Body of pancreas (tissue), 4 donors: Measurements from ENCODE around the gene LRIT3.

Source experiments
- POLR2A ChIP-seq, 3 donors: fragments of 450-650 bp; IDR thresholded peaks; one replicate each; pipeline ENCODE4 v1.6.1; 2016; ENCODE audit warnings: antibody characterized with exemption in 3 of 3, mild to moderate bottlenecking in 2 of 3
- TF ChIP-seq, protein P1 (sequence below), 7 experiments: fragments of 450-650 bp in 4 of 7; fragments of 200-600 bp in 3 of 7; sonication (generic) in 3 of 7; IDR thresholded peaks; one replicate each; pipeline ENCODE4 v1.5.1; 2016 to 2019; ENCODE audit warnings: antibody characterized with exemption in 7 of 7

DNA sequence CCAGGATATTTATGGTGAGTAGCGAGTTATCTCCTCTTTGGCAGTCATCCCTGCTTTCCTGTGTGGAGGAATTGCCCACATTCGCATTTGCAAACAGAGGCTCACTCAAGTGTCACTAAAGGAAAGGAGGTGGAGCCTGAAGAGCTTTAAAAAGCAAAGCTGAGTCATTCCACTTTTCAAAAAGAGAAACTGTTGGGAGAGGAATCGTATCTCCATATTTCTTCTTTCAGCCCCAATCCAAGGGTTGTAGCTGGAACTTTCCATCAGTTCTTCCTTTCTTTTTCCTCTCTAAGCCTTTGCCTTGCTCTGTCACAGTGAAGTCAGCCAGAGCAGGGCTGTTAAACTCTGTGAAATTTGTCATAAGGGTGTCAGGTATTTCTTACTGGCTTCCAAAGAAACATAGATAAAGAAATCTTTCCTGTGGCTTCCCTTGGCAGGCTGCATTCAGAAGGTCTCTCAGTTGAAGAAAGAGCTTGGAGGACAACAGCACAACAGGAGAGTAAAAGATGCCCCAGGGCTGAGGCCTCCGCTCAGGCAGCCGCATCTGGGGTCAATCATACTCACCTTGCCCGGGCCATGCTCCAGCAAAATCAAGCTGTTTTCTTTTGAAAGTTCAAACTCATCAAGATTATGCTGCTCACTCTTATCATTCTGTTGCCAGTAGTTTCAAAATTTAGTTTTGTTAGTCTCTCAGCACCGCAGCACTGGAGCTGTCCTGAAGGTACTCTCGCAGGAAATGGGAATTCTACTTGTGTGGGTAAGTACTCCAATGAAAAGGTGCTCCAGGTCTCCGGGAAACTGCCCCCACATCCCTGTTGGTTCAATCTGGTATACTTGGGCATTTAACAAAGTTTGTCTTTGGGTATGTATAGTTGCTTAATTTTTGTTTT is 65.0 kb downstream of the LRIT3 start, which contains the start of gene EGF:
- TF ChIP-seq, protein P1, sequence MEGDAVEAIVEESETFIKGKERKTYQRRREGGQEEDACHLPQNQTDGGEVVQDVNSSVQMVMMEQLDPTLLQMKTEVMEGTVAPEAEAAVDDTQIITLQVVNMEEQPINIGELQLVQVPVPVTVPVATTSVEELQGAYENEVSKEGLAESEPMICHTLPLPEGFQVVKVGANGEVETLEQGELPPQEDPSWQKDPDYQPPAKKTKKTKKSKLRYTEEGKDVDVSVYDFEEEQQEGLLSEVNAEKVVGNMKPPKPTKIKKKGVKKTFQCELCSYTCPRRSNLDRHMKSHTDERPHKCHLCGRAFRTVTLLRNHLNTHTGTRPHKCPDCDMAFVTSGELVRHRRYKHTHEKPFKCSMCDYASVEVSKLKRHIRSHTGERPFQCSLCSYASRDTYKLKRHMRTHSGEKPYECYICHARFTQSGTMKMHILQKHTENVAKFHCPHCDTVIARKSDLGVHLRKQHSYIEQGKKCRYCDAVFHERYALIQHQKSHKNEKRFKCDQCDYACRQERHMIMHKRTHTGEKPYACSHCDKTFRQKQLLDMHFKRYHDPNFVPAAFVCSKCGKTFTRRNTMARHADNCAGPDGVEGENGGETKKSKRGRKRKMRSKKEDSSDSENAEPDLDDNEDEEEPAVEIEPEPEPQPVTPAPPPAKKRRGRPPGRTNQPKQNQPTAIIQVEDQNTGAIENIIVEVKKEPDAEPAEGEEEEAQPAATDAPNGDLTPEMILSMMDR (IDR thresholded peaks at IDR 0.05), result no peak
- peak; percentile 33 to 89 (median 89) for TF ChIP-seq POLR2A (IDR thresholded peaks at IDR 0.05)
